Panc1 (cell line): ENCODE measurements around the gene C3orf85.

Source experiments
- POLR2AphosphoS5 ChIP-seq: IDR thresholded peaks from 2 replicates; pipeline ENCODE4 v1.6.1; 2012; ENCODE audit warnings: mild to moderate bottlenecking, low read depth, low read length, moderate library complexity
- SIN3A ChIP-seq: IDR thresholded peaks from 2 replicates; pipeline ENCODE4 v1.6.1; 2012; ENCODE audit warnings: low read depth, mild to moderate bottlenecking, low read length, moderate library complexity, borderline replicate concordance; ENCODE audit not compliant: insufficient read depth
- TF ChIP-seq, protein P1 (sequence below): fragments of 450-650 bp; IDR thresholded peaks from 2 replicates; pipeline ENCODE4 v1.5.1; 2017; ENCODE audit warnings: mild to moderate bottlenecking

- TF ChIP-seq, protein P1, sequence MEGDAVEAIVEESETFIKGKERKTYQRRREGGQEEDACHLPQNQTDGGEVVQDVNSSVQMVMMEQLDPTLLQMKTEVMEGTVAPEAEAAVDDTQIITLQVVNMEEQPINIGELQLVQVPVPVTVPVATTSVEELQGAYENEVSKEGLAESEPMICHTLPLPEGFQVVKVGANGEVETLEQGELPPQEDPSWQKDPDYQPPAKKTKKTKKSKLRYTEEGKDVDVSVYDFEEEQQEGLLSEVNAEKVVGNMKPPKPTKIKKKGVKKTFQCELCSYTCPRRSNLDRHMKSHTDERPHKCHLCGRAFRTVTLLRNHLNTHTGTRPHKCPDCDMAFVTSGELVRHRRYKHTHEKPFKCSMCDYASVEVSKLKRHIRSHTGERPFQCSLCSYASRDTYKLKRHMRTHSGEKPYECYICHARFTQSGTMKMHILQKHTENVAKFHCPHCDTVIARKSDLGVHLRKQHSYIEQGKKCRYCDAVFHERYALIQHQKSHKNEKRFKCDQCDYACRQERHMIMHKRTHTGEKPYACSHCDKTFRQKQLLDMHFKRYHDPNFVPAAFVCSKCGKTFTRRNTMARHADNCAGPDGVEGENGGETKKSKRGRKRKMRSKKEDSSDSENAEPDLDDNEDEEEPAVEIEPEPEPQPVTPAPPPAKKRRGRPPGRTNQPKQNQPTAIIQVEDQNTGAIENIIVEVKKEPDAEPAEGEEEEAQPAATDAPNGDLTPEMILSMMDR: no peak
- no peak for TF ChIP-seq SIN3A
- TF ChIP-seq POLR2AphosphoS5: no peak
Measured at GRCh38 chr3:109125902-109126301, 10.6 kb upstream of the C3orf85 start.
